ENCODE measurements around the gene HDAC1.

The HDAC1 gene

DNA sequence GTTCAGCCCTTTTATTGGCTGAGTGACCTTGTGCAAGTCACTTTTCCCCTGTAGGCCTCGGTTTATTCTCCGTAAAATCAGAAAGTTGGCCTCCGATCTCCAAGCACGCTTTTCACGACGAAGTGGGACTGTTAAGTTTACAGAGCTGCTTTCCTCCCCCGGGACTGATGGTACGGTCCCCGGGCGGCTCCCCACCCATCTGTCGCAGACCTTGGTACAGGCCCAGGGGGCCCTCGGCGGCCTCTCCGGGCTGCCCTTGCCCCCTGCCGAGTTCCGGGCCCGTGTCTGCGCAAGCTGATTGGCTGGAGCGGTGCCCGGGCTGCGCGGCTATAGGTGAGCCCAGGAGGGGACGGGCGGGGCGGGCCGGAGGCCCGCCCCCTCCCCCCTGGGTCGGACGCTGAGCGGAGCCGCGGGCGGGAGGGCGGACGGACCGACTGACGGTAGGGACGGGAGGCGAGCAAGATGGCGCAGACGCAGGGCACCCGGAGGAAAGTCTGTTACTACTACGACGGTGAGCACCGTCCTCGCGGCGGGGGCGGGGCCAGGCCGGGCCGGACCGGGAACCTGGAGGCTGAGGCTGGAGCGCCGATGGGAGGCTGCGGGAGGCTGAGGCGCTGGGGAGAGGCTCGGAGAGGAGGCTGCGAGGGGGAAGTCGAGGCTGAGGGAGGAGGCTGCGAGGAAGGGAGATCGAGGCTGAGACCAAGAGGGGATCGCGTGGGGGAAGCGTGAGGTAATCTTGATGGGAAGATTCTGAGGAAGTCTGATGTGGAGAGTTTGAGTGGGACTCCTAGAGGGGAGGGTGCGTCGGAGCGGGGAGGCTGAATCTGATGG is at the start of gene HDAC1:
Gene HDAC1 (plus strand): TSS at position 376 of the 831 bp plus-strand sequence. CDS start 87 bp downstream, at position 463.
- peak; percentile 97 for DNase-seq (ENCODE audit: low read depth)
- H3K4me3 ChIP-seq (replicated peaks; ENCODE audit: low read depth, low read length) = peak within 1 kb of the TSS; percentile 96
- TF ChIP-seq, protein P1, sequence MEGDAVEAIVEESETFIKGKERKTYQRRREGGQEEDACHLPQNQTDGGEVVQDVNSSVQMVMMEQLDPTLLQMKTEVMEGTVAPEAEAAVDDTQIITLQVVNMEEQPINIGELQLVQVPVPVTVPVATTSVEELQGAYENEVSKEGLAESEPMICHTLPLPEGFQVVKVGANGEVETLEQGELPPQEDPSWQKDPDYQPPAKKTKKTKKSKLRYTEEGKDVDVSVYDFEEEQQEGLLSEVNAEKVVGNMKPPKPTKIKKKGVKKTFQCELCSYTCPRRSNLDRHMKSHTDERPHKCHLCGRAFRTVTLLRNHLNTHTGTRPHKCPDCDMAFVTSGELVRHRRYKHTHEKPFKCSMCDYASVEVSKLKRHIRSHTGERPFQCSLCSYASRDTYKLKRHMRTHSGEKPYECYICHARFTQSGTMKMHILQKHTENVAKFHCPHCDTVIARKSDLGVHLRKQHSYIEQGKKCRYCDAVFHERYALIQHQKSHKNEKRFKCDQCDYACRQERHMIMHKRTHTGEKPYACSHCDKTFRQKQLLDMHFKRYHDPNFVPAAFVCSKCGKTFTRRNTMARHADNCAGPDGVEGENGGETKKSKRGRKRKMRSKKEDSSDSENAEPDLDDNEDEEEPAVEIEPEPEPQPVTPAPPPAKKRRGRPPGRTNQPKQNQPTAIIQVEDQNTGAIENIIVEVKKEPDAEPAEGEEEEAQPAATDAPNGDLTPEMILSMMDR (IDR thresholded peaks at IDR 0.05; ENCODE audit: low read length, missing control alignments) = no peak

DNA sequence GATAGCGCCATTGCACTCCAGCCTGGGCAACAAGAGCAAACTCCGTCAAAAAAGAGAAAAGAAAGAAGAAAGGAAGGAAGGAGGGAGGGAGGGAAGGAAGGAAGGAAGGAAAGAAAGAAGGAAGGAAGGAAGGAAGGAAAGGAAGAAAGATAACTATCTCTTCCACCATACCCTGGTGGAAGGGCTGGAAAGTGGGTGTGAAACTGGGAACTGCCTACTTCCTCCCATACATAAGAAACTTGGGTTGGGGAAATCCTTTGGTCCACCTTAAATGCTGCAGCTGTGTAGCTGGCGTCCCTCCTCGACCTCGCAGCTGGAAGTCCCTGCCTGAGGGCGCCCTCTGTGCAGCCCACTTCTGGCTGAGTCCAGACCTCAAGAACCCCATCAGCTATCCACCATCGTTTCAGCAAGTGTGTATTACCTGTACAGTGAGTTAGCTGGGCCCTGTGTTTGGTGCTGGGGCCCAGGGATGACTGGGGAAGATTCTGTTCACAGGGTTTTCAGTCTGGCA is 49.5 kb upstream of the HDAC1 start:
- TF ChIP-seq, protein P1 (IDR thresholded peaks at IDR 0.05; ENCODE audit: low read length, missing control alignments) = no peak
- peak; percentile 47 for DNase-seq (ENCODE audit: low read depth)
- H3K4me3 ChIP-seq (replicated peaks; ENCODE audit: low read depth, low read length) = peak overlapping the region; percentile 30

DNA sequence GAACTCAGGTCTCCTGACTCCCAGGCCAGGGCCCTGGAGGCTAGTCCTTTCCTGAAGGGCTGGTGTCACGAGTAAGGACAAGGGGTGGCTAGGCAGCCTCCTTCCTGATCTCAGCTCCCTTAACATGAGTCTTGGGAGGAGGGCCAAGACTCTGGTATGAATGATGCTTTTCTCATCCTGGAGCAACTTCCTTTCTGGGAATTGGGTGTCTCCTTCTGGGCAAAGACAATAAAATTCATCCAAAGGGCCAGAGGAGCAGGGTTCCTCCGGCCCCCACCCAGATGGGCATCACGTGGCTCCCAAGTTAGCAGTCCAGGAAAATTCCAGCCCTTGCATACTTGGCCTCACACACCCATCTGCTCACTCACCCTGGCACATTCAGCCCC is 45.0 kb upstream of the HDAC1 start, which contains the start of gene FAM167B:
Gene FAM167B (plus strand): TSS at position 335 of the 386 bp plus-strand sequence. CDS start 200 bp downstream, outside the sequence.
- TF ChIP-seq, protein P1 (IDR thresholded peaks at IDR 0.05; ENCODE audit: low read length, missing control alignments) = no peak
- peak; percentile 91 for DNase-seq (ENCODE audit: low read depth)
- H3K4me3 ChIP-seq (replicated peaks; ENCODE audit: low read depth, low read length) = no peak within 1 kb of the TSS

DNA sequence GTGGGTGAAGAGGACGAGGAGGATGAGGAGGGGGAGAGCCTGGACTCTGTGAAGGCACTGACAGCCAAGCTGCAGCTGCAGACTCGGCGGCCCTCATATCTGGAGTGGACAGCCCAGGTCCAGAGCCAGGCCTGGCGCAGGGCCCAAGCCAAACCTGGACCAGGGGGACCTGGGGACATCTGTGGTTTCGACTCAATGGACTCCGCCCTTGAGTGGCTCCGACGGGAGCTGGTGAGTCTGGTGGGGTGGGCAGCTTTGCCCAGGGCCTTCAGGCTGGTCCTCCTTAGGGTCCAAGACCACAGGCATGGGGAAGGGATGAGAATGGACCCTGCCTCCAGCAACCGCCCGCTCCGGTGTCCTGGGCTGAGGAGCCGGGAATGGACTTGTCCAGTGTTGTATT is 44.4 kb upstream of the HDAC1 start:
- DNase-seq (ENCODE audit: low read depth) = no peak
- TF ChIP-seq, protein P1 (IDR thresholded peaks at IDR 0.05; ENCODE audit: low read length, missing control alignments) = no peak
- no peak overlapping the region for H3K4me3 ChIP-seq (replicated peaks; ENCODE audit: low read depth, low read length)

DNA sequence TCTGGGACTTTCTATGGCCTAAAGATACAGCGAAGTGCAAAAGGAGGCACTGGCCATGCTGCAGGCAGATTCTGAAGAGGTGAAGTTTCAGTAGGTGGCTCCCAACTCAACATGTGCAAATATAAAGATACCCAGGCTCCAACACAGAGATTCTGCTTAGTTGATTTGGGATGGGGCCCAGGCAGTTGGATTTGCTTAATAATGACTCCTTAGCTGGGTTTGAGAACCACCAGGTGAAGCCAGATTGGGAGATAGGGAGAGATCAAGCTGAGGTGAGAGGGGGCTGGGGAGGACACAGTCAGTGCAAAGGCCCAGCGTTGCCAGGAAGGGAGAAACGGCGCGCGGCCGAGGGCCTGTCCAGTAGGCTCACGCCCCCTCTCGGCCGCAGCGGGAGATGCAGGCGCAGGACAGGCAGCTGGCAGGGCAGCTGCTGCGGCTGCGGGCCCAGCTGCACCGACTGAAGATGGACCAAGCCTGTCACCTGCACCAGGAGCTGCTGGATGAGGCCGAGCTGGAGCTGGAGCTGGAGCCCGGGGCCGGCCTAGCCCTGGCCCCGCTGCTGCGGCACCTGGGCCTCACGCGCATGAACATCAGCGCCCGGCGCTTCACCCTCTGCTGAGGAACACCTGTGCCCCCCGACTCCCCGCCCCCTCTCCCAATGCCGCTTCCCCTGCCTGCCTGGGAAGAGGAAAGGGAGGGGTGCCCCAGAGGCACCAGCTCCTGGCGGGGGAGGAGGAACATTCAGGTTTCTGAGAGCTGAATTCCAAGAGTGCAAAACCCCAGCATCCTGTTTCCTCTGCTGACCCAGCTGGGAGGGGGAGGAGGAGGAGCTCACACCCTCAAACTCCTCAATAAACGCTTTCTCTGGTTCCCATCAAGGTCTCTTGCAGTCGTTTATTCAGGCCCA is 43.6 kb upstream of the HDAC1 start:
- H3K4me3 ChIP-seq (replicated peaks; ENCODE audit: low read depth, low read length) = no peak overlapping the region
- TF ChIP-seq, protein P1 (IDR thresholded peaks at IDR 0.05; ENCODE audit: low read length, missing control alignments) = peak; percentile 70

DNA sequence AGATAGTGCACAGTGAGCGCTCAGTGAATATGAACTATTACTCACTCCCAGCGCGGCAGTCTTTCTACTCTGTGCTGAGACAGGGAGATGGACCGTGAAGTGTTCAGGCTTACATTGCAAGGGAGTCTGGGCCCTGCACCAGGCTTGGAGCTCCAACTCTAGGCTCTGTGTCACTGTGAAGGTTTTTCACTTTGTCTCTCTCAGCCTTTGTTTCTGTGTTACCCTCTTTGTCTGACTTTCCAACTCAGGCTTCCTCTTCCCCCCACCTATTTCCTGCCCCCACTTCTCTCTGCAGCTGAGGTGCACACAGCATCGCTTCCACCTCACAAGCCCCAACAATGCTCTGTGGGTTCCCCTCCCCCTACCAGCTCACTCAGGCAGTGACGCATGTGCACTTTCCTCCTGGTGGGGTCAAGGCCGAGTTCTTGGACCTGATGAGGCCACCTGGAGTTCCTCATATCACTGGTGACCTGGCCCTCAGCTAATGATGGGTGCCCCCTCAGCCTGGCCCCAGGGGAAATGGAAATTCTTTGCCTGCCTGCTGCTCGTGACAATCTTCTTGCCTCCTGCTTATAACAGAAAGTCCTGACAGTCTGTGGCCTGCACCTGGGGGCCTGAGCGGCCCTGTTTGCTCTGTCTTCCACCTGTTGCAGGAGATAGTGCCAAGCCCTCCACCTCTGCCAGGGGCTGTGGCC is 41.9 kb upstream of the HDAC1 start:
- peak; percentile 58 for DNase-seq (ENCODE audit: low read depth)
- TF ChIP-seq, protein P1 (IDR thresholded peaks at IDR 0.05; ENCODE audit: low read length, missing control alignments) = no peak
- no peak overlapping the region for H3K4me3 ChIP-seq (replicated peaks; ENCODE audit: low read depth, low read length)

More for the DNA sequence above, 43.6 kb upstream of the HDAC1 start:
- peak; percentile 73 for DNase-seq (ENCODE audit: low read depth)
